ENCODE data around the gene ZNF800. TPM values are rescaled to one million over a fixed set of nuclear protein-coding genes. Genes with fewer than 3 reads are reported as not detected.

Gene ZNF800
- total RNA-seq, 1 experiment from 2014 or later: 48.8 TPM

DNA sequence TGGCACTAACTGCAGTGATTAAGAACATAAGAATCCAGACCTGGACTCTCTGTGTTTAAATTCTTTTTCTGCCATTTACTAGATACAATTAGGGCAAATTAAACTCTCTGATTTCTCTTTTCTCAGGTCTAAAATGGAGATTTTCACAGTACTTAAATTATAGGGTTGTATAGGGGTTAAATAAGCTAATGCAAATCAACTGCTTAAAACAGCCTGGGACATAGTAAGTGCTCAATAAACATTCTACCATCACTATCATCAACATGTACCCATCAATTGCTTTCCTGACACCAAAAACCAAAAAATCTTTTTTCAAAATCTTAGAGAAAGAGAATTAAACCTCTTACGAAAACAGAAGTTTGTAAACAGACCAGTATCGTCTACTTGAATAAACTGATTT is 4.5 kb downstream of the ZNF800 start:
- Histone ChIP-seq H3K27ac (ENCODE audit: low read length) (no peak overlapping the region), H2AFZ (ENCODE audit: low read length) (no peak overlapping the region), H3K9ac (ENCODE audit: low read length) (no peak overlapping the region), H3K79me2 (ENCODE audit: low read length) (peaks cover 91% of the 10 kb centered on the region), H3K4me3 (ENCODE audit: low read length) (no peak overlapping the region), H3K4me1 (ENCODE audit: low read length) (peaks cover 56% of the 10 kb centered on the region), H3K9me3 (ENCODE audit: low read length) (no peaks in the 10 kb centered on the region), H3K27me3 (ENCODE audit: low read length) (no peaks in the 10 kb centered on the region), H3K4me2 (ENCODE audit: low read depth, low read length, poor library complexity, severe bottlenecking) (no peak overlapping the region), H3K36me3 (ENCODE audit: insufficient read depth, low read length) (peaks cover 47% of the 10 kb centered on the region; the same call in 1 of the 2 replicates), H4K20me1 (ENCODE audit: insufficient read depth, low read depth, low read length) (no peaks in the 10 kb centered on the region; the same call in 1 of the 2 replicates), H3K9me2 (replicated peaks; ENCODE audit: insufficient read depth, low read length) (no peaks in the 10 kb centered on the region)
- DNase-seq: no peak

- Histone ChIP-seq H3K27ac (ENCODE audit: low read length) (no peak overlapping the region), H4K20me1 (ENCODE audit: insufficient read depth, low read depth, low read length) (peaks cover 4% of the 10 kb centered on the region; the same call in 1 of the 2 replicates), H3K79me2 (ENCODE audit: low read length) (peaks cover 94% of the 10 kb centered on the region), H3K4me3 (ENCODE audit: low read length) (no peak overlapping the region), H2AFZ (ENCODE audit: low read length) (no peak overlapping the region), H3K9ac (ENCODE audit: low read length) (no peak overlapping the region), H3K9me2 (replicated peaks; ENCODE audit: insufficient read depth, low read length) (no peaks in the 10 kb centered on the region), H3K4me2 (ENCODE audit: low read depth, low read length, poor library complexity, severe bottlenecking) (no peak overlapping the region), H3K36me3 (ENCODE audit: insufficient read depth, low read length) (peaks cover 56% of the 10 kb centered on the region; the same call in 1 of the 2 replicates), H3K9me3 (ENCODE audit: low read length) (no peaks in the 10 kb centered on the region), H3K27me3 (ENCODE audit: low read length) (no peaks in the 10 kb centered on the region), H3K4me1 (ENCODE audit: low read length) (peaks cover 33% of the 10 kb centered on the region)
- no peak for DNase-seq
Measured at GRCh38 chr7:127383123-127383835, 9.2 kb downstream of the ZNF800 start.

- H4K20me1 ChIP-seq (ENCODE audit: insufficient read depth, low read depth, low read length): peaks cover 5% of the 10 kb centered on the region; the same call in 1 of the 2 replicates
- DNase-seq: no peak
- no peak overlapping the region for H3K4me3 ChIP-seq (ENCODE audit: low read length)
Measured at GRCh38 chr7:127382301-127383085, 10.0 kb downstream of the ZNF800 start.

DNA sequence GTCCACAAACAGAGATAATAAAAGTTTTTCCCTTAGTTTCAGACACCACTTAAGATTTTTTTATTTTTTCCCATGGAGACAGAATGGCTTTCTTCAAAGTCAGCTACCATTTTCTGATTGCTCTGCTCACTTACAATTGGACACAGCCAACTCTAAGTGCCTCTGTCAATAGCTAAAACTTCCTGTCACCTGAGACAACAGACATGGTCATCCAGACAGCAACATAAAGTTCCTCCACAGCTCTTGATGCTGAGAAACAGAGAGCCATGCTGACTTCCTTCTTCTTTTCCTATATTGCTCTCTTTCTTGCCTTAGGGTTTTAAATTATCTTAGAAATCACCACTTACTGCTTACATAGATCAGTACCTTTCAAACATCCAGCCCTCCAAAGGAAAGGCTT is 12.0 kb downstream of the ZNF800 start:
- Histone ChIP-seq H3K9ac (ENCODE audit: low read length) (no peak overlapping the region), H3K27ac (ENCODE audit: low read length) (no peak overlapping the region), H3K9me3 (ENCODE audit: low read length) (no peaks in the 10 kb centered on the region), H3K4me1 (ENCODE audit: low read length) (peaks cover 27% of the 10 kb centered on the region), H2AFZ (ENCODE audit: low read length) (no peak overlapping the region), H3K27me3 (ENCODE audit: low read length) (no peaks in the 10 kb centered on the region), H4K20me1 (ENCODE audit: insufficient read depth, low read depth, low read length) (peaks cover 8% of the 10 kb centered on the region; the same call in 1 of the 2 replicates), H3K4me2 (ENCODE audit: low read depth, low read length, poor library complexity, severe bottlenecking) (no peak overlapping the region), H3K36me3 (ENCODE audit: insufficient read depth, low read length) (peaks cover 68% of the 10 kb centered on the region; the same call in 1 of the 2 replicates), H3K9me2 (replicated peaks; ENCODE audit: insufficient read depth, low read length) (no peaks in the 10 kb centered on the region), H3K4me3 (ENCODE audit: low read length) (no peak overlapping the region), H3K79me2 (ENCODE audit: low read length) (peaks cover 96% of the 10 kb centered on the region)
- DNase-seq: no peak

More at GRCh38 chr7:127382301-127383085, 10.0 kb downstream of the ZNF800 start:
- peaks cover 94% of the 10 kb centered on the region for H3K79me2 ChIP-seq (ENCODE audit: low read length)
- peaks cover 57% of the 10 kb centered on the region; the same call in 1 of the 2 replicates for H3K36me3 ChIP-seq (ENCODE audit: insufficient read depth, low read length)
- no peak overlapping the region for H3K4me2 ChIP-seq (ENCODE audit: low read depth, low read length, poor library complexity, severe bottlenecking)
- no peak overlapping the region for H3K27ac ChIP-seq (ENCODE audit: low read length)
- peaks cover 34% of the 10 kb centered on the region for H3K4me1 ChIP-seq (ENCODE audit: low read length)
- no peaks in the 10 kb centered on the region for H3K27me3 ChIP-seq (ENCODE audit: low read length)
- no peaks in the 10 kb centered on the region for H3K9me2 ChIP-seq (replicated peaks; ENCODE audit: insufficient read depth, low read length)
- H3K9ac ChIP-seq (ENCODE audit: low read length): no peak overlapping the region
- no peak overlapping the region for H2AFZ ChIP-seq (ENCODE audit: low read length)
- H3K9me3 ChIP-seq (ENCODE audit: low read length): no peaks in the 10 kb centered on the region

DNA sequence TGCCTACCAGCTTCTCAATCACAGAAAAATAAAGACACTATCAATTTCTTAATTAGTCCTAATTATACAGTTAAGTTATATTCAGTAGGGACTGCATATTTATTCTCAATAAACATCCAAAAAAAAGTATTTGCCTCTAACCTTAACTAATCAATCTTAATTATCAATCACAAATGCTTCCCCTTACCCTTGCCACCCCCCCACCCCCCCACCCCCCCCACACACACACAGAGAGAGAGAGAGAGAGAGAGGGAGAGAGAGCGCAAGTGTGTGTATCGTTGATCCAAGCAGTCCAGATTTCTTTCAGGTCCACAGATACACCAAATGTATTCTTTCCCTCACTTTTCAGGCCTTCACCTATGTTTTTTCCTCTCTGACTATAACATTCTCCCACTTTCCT is 12.9 kb downstream of the ZNF800 start:
- Histone ChIP-seq H3K4me2 (ENCODE audit: low read depth, low read length, poor library complexity, severe bottlenecking) (no peak overlapping the region), H3K4me3 (ENCODE audit: low read length) (no peak overlapping the region), H3K9ac (ENCODE audit: low read length) (no peak overlapping the region), H3K36me3 (ENCODE audit: insufficient read depth, low read length) (peaks cover 68% of the 10 kb centered on the region; the same call in 1 of the 2 replicates), H4K20me1 (ENCODE audit: insufficient read depth, low read depth, low read length) (peaks cover 8% of the 10 kb centered on the region; the same call in 1 of the 2 replicates), H3K27ac (ENCODE audit: low read length) (no peak overlapping the region), H3K27me3 (ENCODE audit: low read length) (no peaks in the 10 kb centered on the region), H3K79me2 (ENCODE audit: low read length) (peaks cover 96% of the 10 kb centered on the region), H3K9me2 (replicated peaks; ENCODE audit: insufficient read depth, low read length) (no peaks in the 10 kb centered on the region), H3K4me1 (ENCODE audit: low read length) (peaks cover 24% of the 10 kb centered on the region), H2AFZ (ENCODE audit: low read length) (no peak overlapping the region), H3K9me3 (ENCODE audit: low read length) (no peaks in the 10 kb centered on the region)
- no peak for DNase-seq

- Histone ChIP-seq H3K27me3 (ENCODE audit: low read length) (no peaks in the 10 kb centered on the region), H3K9me2 (replicated peaks; ENCODE audit: insufficient read depth, low read length) (no peaks in the 10 kb centered on the region), H3K36me3 (ENCODE audit: insufficient read depth, low read length) (peaks cover 71% of the 10 kb centered on the region; the same call in 1 of the 2 replicates), H3K4me1 (ENCODE audit: low read length) (peaks cover 23% of the 10 kb centered on the region), H3K4me2 (ENCODE audit: low read depth, low read length, poor library complexity, severe bottlenecking) (no peak overlapping the region), H2AFZ (ENCODE audit: low read length) (no peak overlapping the region), H3K9ac (ENCODE audit: low read length) (no peak overlapping the region), H3K9me3 (ENCODE audit: low read length) (no peaks in the 10 kb centered on the region), H4K20me1 (ENCODE audit: insufficient read depth, low read depth, low read length) (peaks cover 8% of the 10 kb centered on the region; the same call in 1 of the 2 replicates), H3K79me2 (ENCODE audit: low read length) (peaks cover 98% of the 10 kb centered on the region), H3K4me3 (ENCODE audit: low read length) (no peak overlapping the region), H3K27ac (ENCODE audit: low read length) (no peak overlapping the region)
- DNase-seq: no peak
Measured at GRCh38 chr7:127378537-127378936, 14.0 kb downstream of the ZNF800 start.

DNA sequence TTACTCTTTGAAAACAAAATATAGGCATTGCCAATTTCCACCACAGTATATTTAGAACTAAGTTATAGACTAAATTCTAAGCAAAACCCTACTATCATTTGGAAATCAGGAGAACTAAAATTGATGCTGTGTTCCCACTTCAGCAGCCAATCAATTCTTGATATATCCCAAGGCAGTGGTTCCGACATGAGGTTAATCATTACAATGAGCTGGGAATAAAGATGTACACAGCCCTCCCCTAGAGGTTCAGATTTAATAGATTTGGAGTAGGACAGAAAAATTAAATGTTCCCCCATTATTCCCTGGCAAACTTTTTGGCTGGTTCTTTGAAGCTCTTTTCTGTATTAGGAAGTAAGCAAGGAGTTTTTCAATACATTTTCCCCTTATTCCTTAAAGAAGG is 15.1 kb downstream of the ZNF800 start:
- Histone ChIP-seq H3K27me3 (ENCODE audit: low read length) (no peaks in the 10 kb centered on the region), H3K4me2 (ENCODE audit: low read depth, low read length, poor library complexity, severe bottlenecking) (no peak overlapping the region), H3K4me1 (ENCODE audit: low read length) (peaks cover 11% of the 10 kb centered on the region), H3K9me2 (replicated peaks; ENCODE audit: insufficient read depth, low read length) (no peaks in the 10 kb centered on the region), H3K4me3 (ENCODE audit: low read length) (no peak overlapping the region), H3K36me3 (ENCODE audit: insufficient read depth, low read length) (peaks cover 69% of the 10 kb centered on the region; the same call in 1 of the 2 replicates), H4K20me1 (ENCODE audit: insufficient read depth, low read depth, low read length) (peaks cover 6% of the 10 kb centered on the region; the same call in 1 of the 2 replicates), H3K27ac (ENCODE audit: low read length) (no peak overlapping the region), H3K9ac (ENCODE audit: low read length) (no peak overlapping the region), H2AFZ (ENCODE audit: low read length) (no peak overlapping the region), H3K79me2 (ENCODE audit: low read length) (peaks cover 98% of the 10 kb centered on the region), H3K9me3 (ENCODE audit: low read length) (no peaks in the 10 kb centered on the region)
- no peak for DNase-seq

GRCh38 chr7:127375631-127376030 is 16.9 kb downstream of the ZNF800 start:
- Histone ChIP-seq H3K27me3 (ENCODE audit: low read length) (no peaks in the 10 kb centered on the region), H3K4me1 (ENCODE audit: low read length) (peaks cover 14% of the 10 kb centered on the region), H2AFZ (ENCODE audit: low read length) (no peak overlapping the region), H3K9me3 (ENCODE audit: low read length) (no peaks in the 10 kb centered on the region), H3K9me2 (replicated peaks; ENCODE audit: insufficient read depth, low read length) (no peaks in the 10 kb centered on the region), H3K36me3 (ENCODE audit: insufficient read depth, low read length) (peaks cover 75% of the 10 kb centered on the region), H3K4me3 (ENCODE audit: low read length) (no peak overlapping the region), H3K4me2 (ENCODE audit: low read depth, low read length, poor library complexity, severe bottlenecking) (no peak overlapping the region), H3K79me2 (ENCODE audit: low read length) (peaks cover 95% of the 10 kb centered on the region), H4K20me1 (ENCODE audit: insufficient read depth, low read depth, low read length) (peaks cover 4% of the 10 kb centered on the region; the same call in 1 of the 2 replicates), H3K27ac (ENCODE audit: low read length) (no peak overlapping the region), H3K9ac (ENCODE audit: low read length) (no peak overlapping the region)
- DNase-seq: no peak

All from Karpas-422 (cell line).